ENCODE data around the gene POLR1E. TPM values are rescaled to one million over a fixed set of nuclear protein-coding genes. Genes with fewer than 3 reads are reported as not detected.

Gene POLR1E
- total and polyA plus RNA-seq, 10 of the 15 experiments (the other 5 are each of a cell fraction or from before 2014, with no cell fraction given), result 13.7 to 71.3 (median 50.4) TPM

DNA sequence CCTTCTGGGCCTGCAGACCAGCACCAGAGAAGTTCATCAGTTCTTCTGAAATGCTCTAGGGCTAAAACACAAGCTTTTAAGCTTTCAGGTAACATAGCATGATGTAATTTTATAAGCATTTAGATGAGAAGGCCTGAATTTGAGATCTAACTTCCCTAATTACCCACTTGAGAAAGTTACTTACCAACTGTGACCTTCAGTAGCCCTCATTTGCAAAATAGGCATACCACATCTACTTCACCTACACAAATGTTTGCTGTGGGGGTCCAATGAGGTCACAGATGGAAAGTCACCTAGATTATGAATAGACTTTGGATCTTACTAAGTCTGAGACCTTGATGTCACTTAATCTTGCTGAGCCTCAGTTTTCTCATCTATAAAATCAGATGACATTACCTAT is 53.9 kb downstream of the POLR1E start:
- ChIA-PET POLR2A (interaction anchor here (0.8 kb wide), 1 partner anchor 11 kb away, joined by 4 read pairs; no protein-coding TSS in a partner anchor), CTCF (no interaction called here), RAD21 (ENCODE audit: unreplicated experiment) (no interaction called here), SMC1A (ENCODE audit: uncharacterized antibody, unreplicated experiment) (no interaction called here)
- H2AFZ ChIP-seq (ENCODE audit: control insufficient read depth, low read depth, low read length), result no peak overlapping the region
- no peaks in the 10 kb centered on the region for H4K20me1 ChIP-seq (ENCODE audit: control insufficient read depth, insufficient read depth)
- no peak overlapping the region for H3K4me2 ChIP-seq (ENCODE audit: control insufficient read depth, insufficient read depth)
- TF ChIP-seq POLR2A (IDR thresholded peaks at IDR 0.05; ENCODE audit: low read depth, low read length) (no peak), STAT1 (conservative IDR thresholded peaks at IDR 0.05) (no peak)
- TF ChIP-seq, protein P1, sequence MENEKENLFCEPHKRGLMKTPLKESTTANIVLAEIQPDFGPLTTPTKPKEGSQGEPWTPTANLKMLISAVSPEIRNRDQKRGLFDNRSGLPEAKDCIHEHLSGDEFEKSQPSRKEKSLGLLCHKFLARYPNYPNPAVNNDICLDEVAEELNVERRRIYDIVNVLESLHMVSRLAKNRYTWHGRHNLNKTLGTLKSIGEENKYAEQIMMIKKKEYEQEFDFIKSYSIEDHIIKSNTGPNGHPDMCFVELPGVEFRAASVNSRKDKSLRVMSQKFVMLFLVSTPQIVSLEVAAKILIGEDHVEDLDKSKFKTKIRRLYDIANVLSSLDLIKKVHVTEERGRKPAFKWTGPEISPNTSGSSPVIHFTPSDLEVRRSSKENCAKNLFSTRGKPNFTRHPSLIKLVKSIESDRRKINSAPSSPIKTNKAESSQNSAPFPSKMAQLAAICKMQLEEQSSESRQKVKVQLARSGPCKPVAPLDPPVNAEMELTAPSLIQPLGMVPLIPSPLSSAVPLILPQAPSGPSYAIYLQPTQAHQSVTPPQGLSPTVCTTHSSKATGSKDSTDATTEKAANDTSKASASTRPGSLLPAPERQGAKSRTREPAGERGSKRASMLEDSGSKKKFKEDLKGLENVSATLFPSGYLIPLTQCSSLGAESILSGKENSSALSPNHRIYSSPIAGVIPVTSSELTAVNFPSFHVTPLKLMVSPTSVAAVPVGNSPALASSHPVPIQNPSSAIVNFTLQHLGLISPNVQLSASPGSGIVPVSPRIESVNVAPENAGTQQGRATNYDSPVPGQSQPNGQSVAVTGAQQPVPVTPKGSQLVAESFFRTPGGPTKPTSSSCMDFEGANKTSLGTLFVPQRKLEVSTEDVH (IDR thresholded peaks at IDR 0.05; ENCODE audit: low read depth, partially characterized antibody), result no peak
- ATAC-seq (no peak), DNase-seq (ENCODE audit: low read depth, low spot score) (no peak), FAIRE-seq (no peak)
- no TSS peak for BruUV-seq (replicated peaks)
- H3K4me3 ChIP-seq, result no peak overlapping the region
- no peaks in the 10 kb centered on the region for H3K9me3 ChIP-seq (replicated peaks; ENCODE audit: control insufficient read depth, insufficient read depth, low read length)
- intact Hi-C loops (cut with micrococcal nuclease; ENCODE audit: unreplicated experiment), result no loop called here
- H3K79me2 ChIP-seq (ENCODE audit: control insufficient read depth, insufficient read depth, low read length), result no peaks in the 10 kb centered on the region
- H3K4me1 ChIP-seq (ENCODE audit: control insufficient read depth, insufficient read depth, low read length), result no peaks in the 10 kb centered on the region
- no peak overlapping the region for H3K9ac ChIP-seq (ENCODE audit: control insufficient read depth, insufficient read depth, low read length)
- no peaks in the 10 kb centered on the region for H3K27me3 ChIP-seq (replicated peaks in 1 of 2; ENCODE audit: control insufficient read depth in 2 of 2, insufficient read depth in 2 of 2, low read length in 1 of 2)
- no peak overlapping the region for H3K27ac ChIP-seq (ENCODE audit: control insufficient read depth, insufficient read depth)
- in situ Hi-C loops (cut with MboI), result no loop called here
- peaks cover 3 to 5% of the 10 kb centered on the region in 2 experiments for H3K36me3 ChIP-seq (ENCODE audit: control insufficient read depth in 2 of 2, insufficient read depth in 2 of 2, low read length in 1 of 2)

DNA sequence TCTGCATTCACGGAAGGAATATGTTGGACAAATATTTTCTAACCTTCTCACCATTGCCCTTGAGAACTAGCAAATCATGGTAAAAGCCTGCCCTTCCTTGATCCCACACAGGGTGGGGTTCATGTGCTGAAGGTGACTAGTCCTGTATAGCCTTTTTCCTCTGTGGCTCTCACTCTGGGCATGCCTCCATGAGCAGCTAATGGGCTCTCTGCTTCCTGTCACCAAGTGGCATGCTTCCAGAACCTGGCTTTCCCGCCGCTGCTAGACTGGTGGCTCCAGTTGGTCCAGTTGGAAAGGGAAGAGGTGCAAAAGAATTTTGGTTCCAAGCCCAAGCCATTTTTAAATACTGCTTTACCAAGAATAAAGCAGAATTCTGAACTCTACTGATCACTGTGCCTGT is 54.9 kb downstream of the POLR1E start:
- POLR2A ChIA-PET, result no interaction called here
- intact Hi-C loops (cut with micrococcal nuclease; ENCODE audit: unreplicated experiment) (no loop called here), in situ Hi-C loops (cut with MboI) (no loop called here)
- no peak overlapping the region for H3K9ac ChIP-seq (ENCODE audit: control insufficient read depth, insufficient read depth, low read length)
- no peaks in the 10 kb centered on the region for H3K27me3 ChIP-seq (replicated peaks in 1 of 2; ENCODE audit: control insufficient read depth in 2 of 2, insufficient read depth in 2 of 2, low read length in 1 of 2)
- no peak for FAIRE-seq
- H3K4me2 ChIP-seq (ENCODE audit: control insufficient read depth, insufficient read depth), result no peak overlapping the region
- RAD21 ChIA-PET (ENCODE audit: unreplicated experiment), result no interaction called here
- SMC1A ChIA-PET (ENCODE audit: uncharacterized antibody, unreplicated experiment), result interaction anchor here (1.0 kb wide), 1 partner anchor 48 kb away, joined by 3 read pairs; no protein-coding TSS in a partner anchor
- no peaks in the 10 kb centered on the region for H3K4me1 ChIP-seq (ENCODE audit: control insufficient read depth, insufficient read depth, low read length)
- no peaks in the 10 kb centered on the region for H4K20me1 ChIP-seq (ENCODE audit: control insufficient read depth, insufficient read depth)
- H3K4me3 ChIP-seq, result no peak overlapping the region
- TF ChIP-seq KDM1A (IDR thresholded peaks at IDR 0.05; ENCODE audit: borderline replicate concordance) (no peak), HDAC6 (IDR thresholded peaks at IDR 0.05; ENCODE audit: unreplicated experiment) (no peak), WRNIP1 (IDR thresholded peaks at IDR 0.05; ENCODE audit: borderline replicate concordance, low read depth, low read length) (no peak), NR2C2 (IDR thresholded peaks at IDR 0.05; ENCODE audit: borderline replicate concordance, control insufficient read depth, insufficient read length, low read depth) (no peak), ZBED1 (IDR thresholded peaks at IDR 0.05; ENCODE audit: borderline replicate concordance) (no peak)
- TF ChIP-seq, protein P2, sequence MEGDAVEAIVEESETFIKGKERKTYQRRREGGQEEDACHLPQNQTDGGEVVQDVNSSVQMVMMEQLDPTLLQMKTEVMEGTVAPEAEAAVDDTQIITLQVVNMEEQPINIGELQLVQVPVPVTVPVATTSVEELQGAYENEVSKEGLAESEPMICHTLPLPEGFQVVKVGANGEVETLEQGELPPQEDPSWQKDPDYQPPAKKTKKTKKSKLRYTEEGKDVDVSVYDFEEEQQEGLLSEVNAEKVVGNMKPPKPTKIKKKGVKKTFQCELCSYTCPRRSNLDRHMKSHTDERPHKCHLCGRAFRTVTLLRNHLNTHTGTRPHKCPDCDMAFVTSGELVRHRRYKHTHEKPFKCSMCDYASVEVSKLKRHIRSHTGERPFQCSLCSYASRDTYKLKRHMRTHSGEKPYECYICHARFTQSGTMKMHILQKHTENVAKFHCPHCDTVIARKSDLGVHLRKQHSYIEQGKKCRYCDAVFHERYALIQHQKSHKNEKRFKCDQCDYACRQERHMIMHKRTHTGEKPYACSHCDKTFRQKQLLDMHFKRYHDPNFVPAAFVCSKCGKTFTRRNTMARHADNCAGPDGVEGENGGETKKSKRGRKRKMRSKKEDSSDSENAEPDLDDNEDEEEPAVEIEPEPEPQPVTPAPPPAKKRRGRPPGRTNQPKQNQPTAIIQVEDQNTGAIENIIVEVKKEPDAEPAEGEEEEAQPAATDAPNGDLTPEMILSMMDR (IDR thresholded peaks at IDR 0.05 in 2 of 3, conservative IDR thresholded peaks at IDR 0.05 in 1 of 3; ENCODE audit: control insufficient read depth in 2 of 3, extremely low read depth in 1 of 3, insufficient read depth in 1 of 3, low read depth in 3 of 3, low read length in 3 of 3), result no peak
- H3K36me3 ChIP-seq (ENCODE audit: control insufficient read depth in 2 of 2, insufficient read depth in 2 of 2, low read length in 1 of 2), result peaks cover 3 to 5% of the 10 kb centered on the region in 2 experiments
- no TSS peak for BruUV-seq (replicated peaks)
- no peak overlapping the region for H3K27ac ChIP-seq (ENCODE audit: control insufficient read depth, insufficient read depth)
- CTCF ChIA-PET, result no interaction called here
- ATAC-seq, result no peak
- H3K9me3 ChIP-seq (replicated peaks; ENCODE audit: control insufficient read depth, insufficient read depth, low read length), result no peaks in the 10 kb centered on the region
- no peak for DNase-seq (ENCODE audit: low read depth, low spot score)
- H3K79me2 ChIP-seq (ENCODE audit: control insufficient read depth, insufficient read depth, low read length), result no peaks in the 10 kb centered on the region
- H2AFZ ChIP-seq (ENCODE audit: control insufficient read depth, low read depth, low read length), result no peak overlapping the region
- WGBS (ENCODE audit: insufficient coverage, insufficient replicate concordance, low lambda C conversion rate, missing lambda C conversion rate), result 98% methylated on average over 3 of the region's 3 CpGs

Data from GM12878 (cell line).